ENCODE results near the gene MAMDC4. TPM values are rescaled to one million over a fixed set of nuclear protein-coding genes. Genes with fewer than 3 reads are reported as not detected.
"Not testable (repeated sequence)": the region's sequence is repeated elsewhere in the genome, so short reads cannot be mapped to it uniquely, and the experiment has no call there.

The MAMDC4 gene
- total RNA-seq, 1 donor from 2014 or later, result 20.6 TPM

DNA sequence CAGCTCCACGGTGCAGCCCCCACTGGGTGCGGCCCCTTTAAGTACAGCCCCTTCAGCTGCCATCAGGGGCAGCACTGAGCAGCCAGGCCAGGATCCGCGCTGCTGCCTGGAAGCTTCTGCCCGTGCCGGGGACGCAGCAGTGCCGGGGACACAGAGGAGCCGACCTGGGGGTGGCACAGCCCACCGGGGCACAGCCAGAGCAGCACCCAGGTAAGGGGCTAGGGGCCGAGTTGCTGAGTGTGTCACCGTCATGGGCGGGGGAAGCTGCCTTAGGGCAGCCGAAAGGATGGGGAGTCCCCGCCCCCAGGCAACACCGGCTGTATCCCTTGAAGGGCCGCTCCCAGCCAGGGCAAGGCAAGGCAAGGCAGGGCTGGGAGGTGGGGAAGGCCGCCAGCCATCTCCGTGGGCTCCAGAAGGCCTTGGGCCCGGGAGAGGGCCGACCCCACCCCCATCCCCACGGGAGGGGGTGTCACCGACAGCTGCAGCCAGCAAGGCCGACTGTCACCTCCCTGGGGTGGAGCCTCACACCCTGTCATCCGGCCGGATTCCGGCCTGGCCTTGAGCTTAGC, 9.7 kb upstream of the MAMDC4 start, which contains the start of gene AJM1:
Gene AJM1 (plus strand): TSS at position 99 of the 569 bp plus-strand sequence. CDS start 1,937 bp downstream, outside the sequence.
- H3K4me1 Mint-ChIP-seq, result peaks cover 19% of the 10 kb centered on the region
- H3K36me3 Mint-ChIP-seq (ENCODE audit: low read depth); H3K27ac Mint-ChIP-seq (ENCODE audit: unreplicated experiment); H3K9me3 Mint-ChIP-seq: not testable (repeated sequence)
- H3K27me3 Mint-ChIP-seq (ENCODE audit: low read depth), result peaks cover 38% of the 10 kb centered on the region
- TF ChIP-seq CTCF (conservative IDR thresholded peaks at IDR 0.05), result peak; percentile 88
- peak; percentile 86 for DNase-seq (ENCODE audit: low read depth, low spot score)
- H3K4me3 Mint-ChIP-seq, result peak within 1 kb of the TSS; percentile 85

DNA sequence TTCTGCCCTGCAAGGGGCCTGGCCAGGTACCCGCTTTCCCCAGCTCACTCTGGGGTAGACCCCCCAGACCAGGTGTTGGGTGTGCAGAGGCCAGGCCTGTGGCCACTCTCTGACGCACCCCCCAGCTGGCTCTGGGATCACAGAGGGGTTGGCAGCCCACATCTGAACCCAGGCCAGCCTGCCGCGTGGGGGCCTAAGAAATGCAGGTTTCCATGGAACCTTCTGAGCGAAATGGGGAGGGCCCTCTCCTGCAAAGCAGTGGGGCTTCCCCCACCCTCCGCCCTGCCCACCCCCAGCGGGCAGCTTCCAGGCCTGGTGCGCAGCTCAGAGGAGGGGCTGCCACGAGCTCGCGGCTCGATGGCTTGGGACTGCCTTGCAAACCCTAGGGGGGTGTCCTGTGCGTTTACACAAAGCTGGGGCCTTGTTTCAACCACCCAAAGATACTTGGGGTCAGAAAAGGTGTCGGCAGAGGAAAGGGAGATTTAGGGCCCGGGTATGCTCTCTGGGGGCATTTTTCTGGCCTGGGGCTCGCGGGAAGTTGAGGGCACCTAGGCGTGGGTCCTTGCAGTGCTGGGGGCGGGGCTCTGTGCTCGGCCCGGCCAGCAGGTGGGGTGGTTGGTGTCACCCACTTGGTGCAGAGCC, 8.9 kb upstream of the MAMDC4 start:
- H3K4me3 Mint-ChIP-seq, result peak overlapping the region; percentile 76
- not testable (repeated sequence) for DNase-seq (ENCODE audit: low read depth, low spot score); H3K27ac Mint-ChIP-seq (ENCODE audit: unreplicated experiment); H3K9me3 Mint-ChIP-seq; H3K36me3 Mint-ChIP-seq (ENCODE audit: low read depth)
- H3K27me3 Mint-ChIP-seq (ENCODE audit: low read depth), result peaks cover 45% of the 10 kb centered on the region
- H3K4me1 Mint-ChIP-seq, result peaks cover 19% of the 10 kb centered on the region

DNA sequence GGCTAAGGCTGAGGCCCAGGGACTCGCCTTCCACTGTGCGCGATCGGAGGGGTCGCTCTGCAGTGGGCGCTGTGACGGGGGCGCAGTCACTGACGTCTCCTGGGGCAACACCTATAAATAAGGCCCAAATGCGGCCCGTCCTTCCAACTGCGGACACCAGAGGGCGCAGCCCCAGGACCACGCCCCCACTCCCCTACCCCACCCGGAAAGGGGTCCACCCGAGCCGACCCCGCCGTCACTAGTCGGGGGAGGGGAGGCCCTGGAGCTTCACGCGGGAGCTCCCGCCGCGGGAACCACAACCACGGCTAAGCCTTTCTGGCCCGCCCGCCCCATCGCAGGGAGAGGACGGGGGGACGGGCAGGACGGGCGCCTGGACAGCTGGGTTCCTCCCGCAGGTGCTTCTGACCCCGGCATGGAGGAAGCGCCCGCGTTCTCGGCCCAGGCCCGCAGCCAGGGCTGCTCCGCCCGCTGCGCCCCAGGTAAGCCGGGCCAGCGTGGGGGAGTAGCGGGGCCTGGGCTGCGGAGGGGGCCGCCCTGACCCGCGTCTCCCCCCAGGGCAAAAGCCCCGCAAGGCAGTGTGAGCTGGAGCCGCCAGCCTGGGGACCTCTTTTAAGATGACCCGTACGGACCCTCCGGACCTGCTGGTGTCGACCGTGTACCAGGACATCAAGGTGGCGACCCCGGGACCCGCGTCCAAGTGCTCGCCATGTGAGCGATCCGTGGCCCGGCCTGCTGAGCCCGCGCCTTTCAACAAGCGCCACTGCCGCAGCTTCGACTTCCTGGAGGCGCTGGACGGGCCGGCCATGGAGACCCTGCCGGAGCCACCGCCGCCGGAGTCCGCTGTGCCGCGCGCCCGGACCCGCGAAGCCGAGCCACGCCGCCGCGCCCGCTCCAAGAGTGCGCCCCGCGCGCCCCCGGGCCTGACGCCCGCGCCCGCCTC, 8.1 kb upstream of the MAMDC4 start:
- DNase-seq (ENCODE audit: low read depth, low spot score), result peak; percentile 65
- peaks cover 22% of the 10 kb centered on the region for H3K4me1 Mint-ChIP-seq
- H3K27ac Mint-ChIP-seq (ENCODE audit: unreplicated experiment); H3K9me3 Mint-ChIP-seq; H3K36me3 Mint-ChIP-seq (ENCODE audit: low read depth): not testable (repeated sequence)
- peaks cover 47% of the 10 kb centered on the region for H3K27me3 Mint-ChIP-seq (ENCODE audit: low read depth)
- H3K4me3 Mint-ChIP-seq, result peak overlapping the region; percentile 76
- TF ChIP-seq CTCF (conservative IDR thresholded peaks at IDR 0.05), result peak; percentile 70

DNA sequence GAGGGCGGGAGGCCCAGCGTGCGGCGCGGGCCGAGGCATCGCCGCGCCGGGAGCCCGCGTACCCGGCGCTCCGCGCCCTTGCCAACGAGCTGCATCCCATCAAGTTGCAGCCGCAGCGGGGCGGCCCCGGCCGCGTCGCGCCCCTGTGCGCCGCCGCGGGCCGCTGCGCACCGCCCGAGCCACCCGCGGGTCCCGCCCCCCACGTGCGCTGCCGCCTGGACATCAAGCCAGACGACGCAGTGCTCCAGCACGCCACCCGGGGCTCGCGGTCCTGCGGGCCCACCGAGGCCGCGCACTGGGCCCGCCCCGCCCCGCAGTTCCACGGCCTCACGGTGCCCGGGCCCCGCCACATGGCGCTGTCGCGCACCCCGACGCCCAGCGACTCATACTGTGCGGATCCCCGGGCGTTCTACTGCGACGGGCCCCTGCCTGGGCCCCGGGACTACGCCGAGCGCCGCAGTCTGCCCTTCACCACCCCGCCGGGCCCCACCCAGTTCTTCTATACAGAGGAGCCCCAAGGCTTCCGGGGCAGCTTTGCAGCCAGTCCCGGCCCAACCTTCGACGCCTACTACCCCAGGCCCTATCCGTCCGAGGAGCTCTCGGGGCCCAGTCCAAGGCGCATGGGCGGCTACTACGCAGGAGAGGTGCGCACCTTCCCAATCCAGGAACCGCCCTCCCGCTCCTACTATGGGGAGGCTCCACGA, 7.2 kb upstream of the MAMDC4 start:
- Mint-ChIP-seq H3K4me1 (peaks cover 25% of the 10 kb centered on the region), H3K4me3 (peak overlapping the region; percentile 69), H3K27ac (ENCODE audit: unreplicated experiment) (no peak overlapping the region), H3K9me3 (no peaks in the 10 kb centered on the region), H3K36me3 (ENCODE audit: low read depth) (peaks cover 3% of the 10 kb centered on the region), H3K27me3 (ENCODE audit: low read depth) (peaks cover 49% of the 10 kb centered on the region)
- no peak for TF ChIP-seq CTCF (conservative IDR thresholded peaks at IDR 0.05)
- no peak for DNase-seq (ENCODE audit: low read depth, low spot score)

DNA sequence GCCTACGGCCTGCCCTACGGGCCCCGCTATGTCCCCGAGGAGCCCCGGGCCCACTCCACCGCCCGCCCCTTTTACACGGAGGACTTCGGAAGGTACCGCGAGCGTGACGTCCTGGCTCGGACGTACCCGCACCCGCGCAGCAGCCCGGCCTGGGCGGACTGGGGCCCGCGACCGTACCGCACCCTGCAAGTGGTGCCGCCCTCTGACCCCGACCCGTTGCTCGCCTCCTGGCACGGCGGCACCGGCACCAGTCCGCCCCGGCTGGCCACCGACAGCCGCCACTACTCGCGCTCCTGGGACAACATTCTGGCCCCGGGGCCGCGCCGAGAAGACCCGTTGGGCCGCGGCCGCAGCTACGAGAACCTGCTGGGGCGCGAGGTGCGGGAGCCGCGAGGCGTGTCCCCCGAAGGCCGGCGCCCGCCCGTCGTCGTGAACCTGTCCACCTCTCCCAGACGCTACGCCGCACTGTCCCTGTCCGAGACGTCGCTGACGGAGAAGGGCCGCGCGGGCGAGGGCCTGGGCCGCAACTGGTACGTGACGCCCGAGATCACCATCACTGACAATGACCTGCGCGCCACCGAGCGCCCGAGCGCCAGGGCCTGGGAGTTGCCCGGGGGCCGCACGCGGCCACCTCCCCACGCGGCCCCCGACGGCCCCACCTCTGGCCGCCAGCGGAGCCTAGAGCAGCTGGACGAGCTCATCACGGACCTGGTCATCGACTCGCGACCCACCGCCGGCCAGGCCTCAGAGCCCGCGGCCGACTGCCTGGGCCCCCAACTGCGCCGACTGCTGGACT, 6.5 kb upstream of the MAMDC4 start:
- Mint-ChIP-seq H3K9me3 (no peaks in the 10 kb centered on the region), H3K36me3 (ENCODE audit: low read depth) (no peaks in the 10 kb centered on the region), H3K27ac (ENCODE audit: unreplicated experiment) (no peak overlapping the region), H3K4me1 (peaks cover 21% of the 10 kb centered on the region), H3K27me3 (ENCODE audit: low read depth) (peaks cover 46% of the 10 kb centered on the region), H3K4me3 (peak overlapping the region; percentile 69)
- no peak for DNase-seq (ENCODE audit: low read depth, low spot score)
- no peak for TF ChIP-seq CTCF (conservative IDR thresholded peaks at IDR 0.05)

Measured in neural crest cell (in vitro differentiated cells).